ENCODE data around the gene BMAL2.

- no peak for TF ChIP-seq ZFP30 (CRISPR knock-in tag; IDR thresholded peaks at IDR 0.05)
- TF ChIP-seq PPARA (CRISPR knock-in tag; IDR thresholded peaks at IDR 0.05; ENCODE audit: borderline replicate concordance): no peak
- no peak for TF ChIP-seq ZFP3 (CRISPR knock-in tag; IDR thresholded peaks at IDR 0.05)
- no peak for TF ChIP-seq CREB5 (CRISPR knock-in tag; IDR thresholded peaks at IDR 0.05; ENCODE audit: low read depth)
Observed at GRCh38 chr12:27344246-27344645, 11.6 kb downstream of the BMAL2 start.
